GM15510 (cell line): ENCODE measurements around the gene ZBTB6.

Source experiments
- POLR2A ChIP-seq: IDR thresholded peaks from 3 replicates; pipeline ENCODE4 v1.6.1; 2011; ENCODE audit warnings: borderline replicate concordance; ENCODE audit not compliant: insufficient read length; ENCODE audit errors: extremely low read depth

ZBTB6 gene

DNA sequence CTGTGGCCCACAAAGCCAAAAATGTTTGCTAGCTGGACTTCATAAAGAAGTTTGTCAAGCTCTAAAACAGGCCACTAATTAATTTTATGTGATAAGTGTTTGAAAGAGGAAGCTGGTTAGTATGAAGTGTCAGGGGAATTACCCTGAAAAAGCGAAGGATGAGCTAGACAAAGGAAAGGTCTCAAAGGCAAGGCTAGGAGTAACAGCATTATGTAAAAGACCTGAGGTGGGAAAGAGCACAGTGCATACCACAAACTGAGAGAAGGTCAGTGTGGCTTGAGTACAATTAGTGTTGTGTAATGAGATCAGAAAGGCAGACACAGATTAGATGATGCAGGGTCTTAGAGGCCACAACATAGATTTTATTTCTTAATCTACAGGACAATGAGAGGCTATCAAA lies 37.6 kb downstream of the ZBTB6 start:
- no peak for TF ChIP-seq POLR2A

DNA sequence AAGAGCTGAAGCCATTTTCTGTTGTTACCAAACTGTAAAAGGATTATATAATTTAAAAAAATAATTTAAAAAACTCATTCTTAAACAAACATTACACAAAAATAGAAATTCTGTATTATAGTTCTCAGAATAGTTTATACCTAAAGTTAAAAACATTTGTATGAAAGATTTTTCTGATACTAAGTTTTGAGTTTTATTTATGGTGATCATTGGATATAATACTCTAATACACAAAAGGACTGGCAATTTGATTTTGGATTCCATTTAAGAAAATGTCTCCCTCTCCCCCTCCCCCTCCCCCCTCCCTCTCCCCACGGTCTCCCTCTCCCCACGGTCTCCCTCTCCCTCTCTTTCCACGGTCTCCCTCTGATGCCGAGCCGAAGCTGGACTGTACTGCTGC lies 47.0 kb downstream of the ZBTB6 start:
- TF ChIP-seq POLR2A, result no peak

DNA sequence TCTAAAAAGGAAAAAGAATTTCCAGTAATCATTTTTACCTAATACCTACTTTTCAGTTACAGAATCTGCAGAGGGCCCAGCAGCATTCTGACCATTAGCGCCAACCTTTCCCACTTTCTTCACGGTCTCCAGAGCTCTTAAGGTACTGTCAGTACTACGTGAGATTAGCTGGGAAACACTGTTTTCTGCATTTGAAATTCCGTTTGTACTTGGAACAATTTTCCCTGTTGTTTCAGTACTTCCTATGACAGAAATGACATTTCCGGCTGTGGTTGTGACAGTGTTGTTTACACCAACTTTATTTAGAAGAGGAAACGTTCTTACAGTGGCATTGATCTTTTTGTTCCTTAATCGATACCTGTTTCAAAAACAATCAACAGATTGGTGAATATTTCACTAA lies 47.8 kb downstream of the ZBTB6 start:
- no peak for TF ChIP-seq POLR2A

DNA sequence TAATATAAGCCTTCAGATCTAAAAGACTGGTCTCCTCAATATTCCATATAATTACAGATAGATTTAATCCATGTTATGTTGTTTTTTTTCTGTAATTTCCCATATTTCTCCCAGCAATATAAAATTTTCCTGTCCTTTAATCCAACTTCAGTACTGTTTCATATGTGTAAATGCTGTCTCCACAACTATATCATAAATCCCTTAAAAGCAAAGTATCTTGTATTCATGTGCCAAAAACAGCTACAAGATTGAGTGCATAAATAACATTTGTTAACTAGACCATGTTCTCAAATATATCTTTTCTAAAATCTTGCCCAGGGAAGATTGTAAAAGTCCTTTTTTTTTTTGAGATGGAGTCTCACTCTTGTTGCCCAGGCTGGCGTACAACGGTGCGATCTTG lies 49.7 kb downstream of the ZBTB6 start:
- no peak for TF ChIP-seq POLR2A

DNA sequence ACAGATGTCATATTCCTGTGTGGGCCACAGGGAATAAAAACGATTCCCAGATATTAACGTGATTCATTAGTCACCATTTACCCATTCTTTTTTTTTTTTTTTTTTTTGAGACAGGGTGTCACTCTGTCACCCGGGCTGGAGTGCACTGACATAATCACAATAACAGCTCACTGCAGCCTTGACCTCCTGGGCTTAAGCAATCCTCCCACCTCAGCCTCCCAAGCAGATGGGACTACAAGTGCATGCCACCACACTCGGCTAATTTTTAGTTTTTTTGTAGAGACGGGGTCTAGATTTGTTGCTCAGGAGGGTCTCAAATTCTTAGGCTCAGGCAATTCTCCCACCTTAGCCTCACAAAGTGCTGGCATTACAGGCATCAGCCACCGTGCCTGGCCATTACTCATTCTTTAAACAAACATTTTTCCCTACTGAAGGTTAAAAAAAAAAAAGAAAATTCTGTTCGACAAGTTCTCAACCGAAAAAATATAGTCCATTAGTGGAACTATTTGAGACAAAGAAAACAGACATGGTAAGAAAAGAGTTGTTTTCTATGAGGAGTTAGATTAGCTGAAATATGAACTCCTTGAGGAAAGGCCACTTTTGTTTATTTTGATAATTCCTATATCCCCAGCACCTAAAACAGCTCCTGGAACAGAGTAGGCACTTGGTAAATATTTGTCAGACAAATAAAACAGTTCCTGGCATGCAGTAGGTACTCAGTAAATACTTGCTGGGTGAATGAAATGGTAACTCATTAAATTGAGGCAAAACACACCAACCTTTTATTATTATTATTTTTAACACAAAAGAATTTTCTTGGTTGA lies 52.6 kb downstream of the ZBTB6 start:
- TF ChIP-seq POLR2A, result no peak
